IMR-90 (cell line): Measurements from ENCODE around the gene COL24A1. TPM values are rescaled to one million over a fixed set of nuclear protein-coding genes. Genes with fewer than 3 reads are reported as not detected.
"Not testable (repeated sequence)": the region's sequence is repeated elsewhere in the genome, so short reads cannot be mapped to it uniquely, and the experiment has no call there.

ENCODE experiments used
- ATAC-seq: fragments of 200-7000 bp; cut with Tn5 transposase; 2 replicates; pipeline ENCODE4 v1.9.1; 2020; ENCODE audit warnings: low read depth, mild to moderate bottlenecking, moderate library complexity
- BruUV-seq: library from RNA; stranded (reverse); fragments of 400-500 nt; replicated peaks from 2 replicates; lab custom pipeline; 2021; lab: Mats Ljungman, UMichigan
- CTCF ChIA-PET: fragments of 300-600 bp; formaldehyde crosslinking; extraction: SDS; loops from one replicate; lab custom pipeline; 2021; ENCODE audit warnings: antibody characterized with exemption; lab: Yijun Ruan, JAX
- POLR2A ChIA-PET: fragments of 300-600 bp; sonication (Branson Sonifier 250); formaldehyde crosslinking; loops from one replicate; lab custom pipeline; 2022; ENCODE audit warnings: antibody characterized with exemption; ENCODE audit not compliant: unreplicated experiment; lab: Charles Lee
- DNase-seq: peaks from one replicate; pipeline ENCODE4 v3.0.0; 2013
- H2AFZ ChIP-seq: replicated peaks from 2 replicates; pipeline ENCODE3; 2013; ENCODE audit warnings: low read length, mild to moderate bottlenecking; ENCODE audit not compliant: poor library complexity
- H2AK5ac ChIP-seq: 2 replicates; pipeline ENCODE4 v1.6.1; 2013; ENCODE audit warnings: low read depth, low read length, inconsistent platforms
- H2AK9ac ChIP-seq: replicated peaks from 2 replicates; pipeline ENCODE3; 2013; ENCODE audit warnings: mild to moderate bottlenecking, low read depth, low read length, moderate library complexity; ENCODE audit not compliant: poor library complexity
- H2BK120ac ChIP-seq: 2 replicates; pipeline ENCODE4 v1.6.1; 2013; ENCODE audit warnings: low read depth, low read length, inconsistent platforms
- H2BK15ac ChIP-seq: 3 replicates; pipeline ENCODE4 v1.6.1; 2013; ENCODE audit warnings: low read depth, low read length, inconsistent platforms
- H2BK20ac ChIP-seq: 2 replicates; pipeline ENCODE4 v1.6.1; 2013; ENCODE audit warnings: low read depth, mild to moderate bottlenecking, inconsistent platforms, low read length, moderate library complexity
- H2BK5ac ChIP-seq: 2 replicates; pipeline ENCODE4 v1.6.1; 2013; ENCODE audit warnings: mild to moderate bottlenecking, low read depth, low read length, inconsistent platforms; ENCODE audit not compliant: poor library complexity, severe bottlenecking
- H3K14ac ChIP-seq: replicated peaks from 2 replicates; pipeline ENCODE4 v1.6.1; 2013; ENCODE audit warnings: low read depth, low read length, inconsistent platforms
- H3K18ac ChIP-seq: 2 replicates; pipeline ENCODE4 v1.6.1; 2013; ENCODE audit warnings: low read depth, low read length, control low read depth
- H3K23ac ChIP-seq: 2 replicates; pipeline ENCODE4 v1.6.1; 2013; ENCODE audit warnings: low read depth, low read length, inconsistent platforms
- H3K27ac ChIP-seq: 2 replicates; pipeline ENCODE4 v1.5.1; 2013; ENCODE audit warnings: mild to moderate bottlenecking, control low read depth, low read length; ENCODE audit not compliant: insufficient read depth
- H3K27me3 ChIP-seq: 2 replicates; pipeline ENCODE4 v1.6.1; 2013; ENCODE audit warnings: low read length; ENCODE audit not compliant: control insufficient read depth, insufficient read depth
- H3K36me3 ChIP-seq: 2 replicates; pipeline ENCODE4 v1.6.1; 2013; ENCODE audit warnings: low read length, mixed read lengths; ENCODE audit not compliant: control insufficient read depth, insufficient read depth
- H3K4ac ChIP-seq: 2 replicates; pipeline ENCODE4 v1.6.1; 2013; ENCODE audit warnings: low read depth, low read length, inconsistent platforms
- H3K4me1 ChIP-seq: 2 replicates; pipeline ENCODE4 v1.6.1; 2013; ENCODE audit warnings: low read length, mixed read lengths; ENCODE audit not compliant: control insufficient read depth, insufficient read depth
- H3K4me2 ChIP-seq: 2 replicates; pipeline ENCODE4 v1.6.1; 2013; ENCODE audit warnings: low read depth, mild to moderate bottlenecking, control low read depth, low read length, moderate library complexity
- H3K4me3 ChIP-seq: 2 replicates; pipeline ENCODE4 v1.5.1; 2013; ENCODE audit warnings: low read depth, mild to moderate bottlenecking, control low read depth, low read length, moderate library complexity; ENCODE audit not compliant: insufficient read depth
- H3K56ac ChIP-seq: 2 replicates; pipeline ENCODE4 v1.6.1; 2013; ENCODE audit warnings: low read length, inconsistent platforms; ENCODE audit not compliant: insufficient read depth; ENCODE audit errors: extremely low read depth
- H3K79me1 ChIP-seq, 2 experiments: 2 replicates each; pipeline ENCODE4 v1.6.1; 2013; ENCODE audit warnings: low read length in 2 of 2, inconsistent platforms in 1 of 2, low read depth in 1 of 2
- H3K9ac ChIP-seq: 2 replicates; pipeline ENCODE4 v1.6.1; 2013; ENCODE audit warnings: low read depth, low read length, control low read depth
- H3K9me1 ChIP-seq: 2 replicates; pipeline ENCODE4 v1.6.1; 2013; ENCODE audit warnings: low read length, inconsistent platforms; ENCODE audit not compliant: insufficient read depth
- H3K9me3 ChIP-seq: 2 replicates; pipeline ENCODE4 v1.6.1; 2013; ENCODE audit warnings: low read length; ENCODE audit not compliant: control insufficient read depth, insufficient read depth
- H4K20me1 ChIP-seq: 2 replicates; pipeline ENCODE4 v1.6.1; 2013; ENCODE audit warnings: low read length, inconsistent platforms; ENCODE audit not compliant: insufficient read depth
- H4K5ac ChIP-seq: 2 replicates; pipeline ENCODE4 v1.6.1; 2013; ENCODE audit warnings: mild to moderate bottlenecking, low read depth, low read length, control low read depth
- H4K8ac ChIP-seq, 2 experiments: 2 replicates each; pipeline ENCODE4 v1.6.1; 2013; ENCODE audit warnings: low read depth in 2 of 2, low read length in 2 of 2, control low read depth in 1 of 2, inconsistent platforms in 1 of 2
- H4K91ac ChIP-seq: 2 replicates; pipeline ENCODE4 v1.6.1; 2013; ENCODE audit warnings: low read depth, low read length, inconsistent platforms; ENCODE audit not compliant: insufficient read depth
- WGBS, 2 experiments: methylation state at CpG; one replicate each; pipeline versions ENCODE4 v1.1.5 to v1.1.7; 2013; ENCODE audit warnings: missing lambda C conversion rate in 2 of 2; ENCODE audit not compliant: insufficient read length in 1 of 2; ENCODE audit errors: extremely low coverage in 2 of 2; 5-methylcytosine and 5-hydroxymethylcytosine counted together
- dilution Hi-C: fragments of 300-500 bp; cut with HindIII; formaldehyde crosslinking; loops from one replicate; pipeline ENCODE4 v1.14.3; 2018; ENCODE audit warnings: low sequenced_read_pairs; ENCODE audit not compliant: unreplicated experiment
- in situ Hi-C: fragments of 300-500 bp; cut with MboI; formaldehyde crosslinking; loops from 3 replicates; pipeline ENCODE4 v1.14.3; 2019; ENCODE audit warnings: low sequenced_read_pairs, inconsistent platforms, mixed read lengths
- intact Hi-C: fragments of 100-400 bp; cut with micrococcal nuclease; formaldehyde crosslinking; loops from 2 replicates; pipeline ENCODE4 v1.10.0; 2022
- polyA plus RNA-seq, 3 experiments: library from polyadenylated mRNA; depleted of rRNA; stranded (reverse); fragments of >200 nt; gene quantifications; 2 replicates each; pipeline ENCODE4 v1.2.3, GENCODE V29; 2012; ENCODE audit warnings: low replicate concordance in 1 of 3
- total RNA-seq: library from RNA; depleted of rRNA; stranded (reverse); fragments of >200 nt; gene quantifications from 2 replicates; pipeline ENCODE4 v1.2.3, GENCODE V29; 2012

Gene COL24A1
- total and polyA plus RNA-seq, 2 of the 4 experiments (the other 2 are of a cell fraction): 1.4 to 2.2 TPM

- H3K18ac ChIP-seq, H3K56ac ChIP-seq, H2AK5ac ChIP-seq, H3K4ac ChIP-seq, H3K9me1 ChIP-seq, H4K8ac ChIP-seq, H2AFZ ChIP-seq, H2BK15ac ChIP-seq, ATAC-seq, H2BK120ac ChIP-seq, H4K91ac ChIP-seq, POLR2A ChIA-PET, H2BK20ac ChIP-seq, H4K5ac ChIP-seq, intact Hi-C loops, H3K9ac ChIP-seq, H3K27me3 ChIP-seq, H3K4me3 ChIP-seq, dilution Hi-C loops, H2BK5ac ChIP-seq, BruUV-seq, H3K4me2 ChIP-seq, DNase-seq, H3K14ac ChIP-seq, H3K4me1 ChIP-seq, H2AK9ac ChIP-seq, H4K20me1 ChIP-seq, H3K79me1 ChIP-seq, H3K23ac ChIP-seq, H3K36me3 ChIP-seq, in situ Hi-C loops, H3K9me3 ChIP-seq, CTCF ChIA-PET, H3K27ac ChIP-seq: not testable (repeated sequence)
- no CpG with 5 or more reads among the region's 6 CpGs for WGBS, 2 experiments
Observed at GRCh38 chr1:85777021-85777420, 379.6 kb downstream of the COL24A1 start.
